Left renal pelvis (tissue), 4 donors: ENCODE measurements around the gene IPO13. TPM values are rescaled to one million over a fixed set of nuclear protein-coding genes. Genes with fewer than 3 reads are reported as not detected.

Experiments used
- DNase-seq, 4 donors: peaks; one replicate each; pipeline ENCODE4 v3.0.0-alpha.2; 2013; ENCODE audit warnings: low read depth in 4 of 4, low spot score in 3 of 4
- polyA plus RNA-seq, 4 donors: library from polyadenylated mRNA; unstranded; fragments of 120-200 nt; gene quantifications; one replicate each; pipeline ENCODE4 v1.2.1, GENCODE V29; 2013; ENCODE audit not compliant: insufficient read length in 4 of 4

Gene IPO13
- polyA plus RNA-seq, 4 donors, result 23.4 to 46.2 (median 36.1) TPM

DNA sequence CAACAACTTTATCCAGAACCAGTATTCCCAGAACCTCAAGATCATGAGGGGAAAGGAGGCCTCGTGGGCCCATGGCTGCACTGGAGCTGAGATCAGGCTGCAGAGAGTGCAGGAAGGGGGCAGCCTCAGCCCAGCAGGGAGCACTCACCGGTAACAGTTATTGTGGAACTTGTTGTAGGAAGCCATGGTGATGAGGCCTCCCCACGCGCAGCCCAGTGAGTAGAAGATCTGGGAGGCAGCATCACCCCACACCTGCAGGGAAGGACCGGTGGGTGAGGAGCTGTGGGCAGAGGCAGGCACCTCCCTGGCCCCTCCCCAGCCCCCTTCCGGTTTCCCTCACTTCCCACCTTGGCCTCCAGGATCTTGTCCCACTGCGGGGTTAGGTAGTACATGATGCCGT is 55.4 kb downstream of the IPO13 start:
- no peak for DNase-seq

DNA sequence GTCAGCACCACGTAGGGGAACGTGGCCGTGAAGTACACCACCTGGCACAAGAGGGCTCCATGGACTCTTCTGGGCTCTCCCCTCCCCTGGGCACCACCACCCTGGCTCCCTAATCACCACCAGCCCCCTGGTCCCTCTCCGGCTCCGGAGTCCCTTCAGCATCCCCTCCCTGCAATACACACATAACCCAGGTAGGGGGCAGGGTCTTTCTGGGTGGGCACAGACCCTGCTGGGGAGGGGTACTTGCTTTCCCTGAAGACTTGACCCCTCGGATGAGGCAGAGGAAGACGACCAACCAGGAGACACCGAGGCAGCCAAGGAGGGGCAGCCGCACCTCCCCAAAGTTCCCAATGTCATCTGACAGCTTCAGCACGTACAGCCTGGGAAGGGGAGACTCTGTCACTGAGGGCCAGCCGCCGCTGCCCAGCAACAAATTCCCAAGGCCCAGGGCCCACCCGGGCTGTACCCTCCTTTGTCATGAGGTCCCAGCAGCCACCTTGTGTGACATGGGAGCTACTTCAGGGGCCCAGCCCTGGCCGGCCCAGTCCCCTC is 55.9 kb downstream of the IPO13 start:
- DNase-seq, result no peak

DNA sequence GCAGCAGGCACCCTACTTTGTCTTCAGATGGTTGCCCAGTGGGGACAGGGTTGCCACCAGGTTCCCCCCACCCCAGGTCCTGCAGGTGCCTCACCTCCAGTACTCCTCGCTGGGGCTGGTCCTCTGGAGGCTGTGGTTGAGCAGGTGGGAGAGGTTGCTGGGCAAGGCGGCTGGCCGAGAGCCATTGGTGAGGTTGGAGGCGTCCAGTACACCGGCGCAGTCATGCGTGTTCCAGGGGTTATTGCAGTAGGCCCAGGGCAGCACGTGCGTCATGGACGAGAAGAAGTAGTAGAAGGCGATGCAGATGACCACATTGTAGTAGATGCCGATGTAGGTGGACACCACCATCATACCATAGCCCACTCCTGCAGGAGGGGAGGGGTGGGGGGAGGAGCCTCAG is 61.5 kb downstream of the IPO13 start:
- DNase-seq, result no peak

DNA sequence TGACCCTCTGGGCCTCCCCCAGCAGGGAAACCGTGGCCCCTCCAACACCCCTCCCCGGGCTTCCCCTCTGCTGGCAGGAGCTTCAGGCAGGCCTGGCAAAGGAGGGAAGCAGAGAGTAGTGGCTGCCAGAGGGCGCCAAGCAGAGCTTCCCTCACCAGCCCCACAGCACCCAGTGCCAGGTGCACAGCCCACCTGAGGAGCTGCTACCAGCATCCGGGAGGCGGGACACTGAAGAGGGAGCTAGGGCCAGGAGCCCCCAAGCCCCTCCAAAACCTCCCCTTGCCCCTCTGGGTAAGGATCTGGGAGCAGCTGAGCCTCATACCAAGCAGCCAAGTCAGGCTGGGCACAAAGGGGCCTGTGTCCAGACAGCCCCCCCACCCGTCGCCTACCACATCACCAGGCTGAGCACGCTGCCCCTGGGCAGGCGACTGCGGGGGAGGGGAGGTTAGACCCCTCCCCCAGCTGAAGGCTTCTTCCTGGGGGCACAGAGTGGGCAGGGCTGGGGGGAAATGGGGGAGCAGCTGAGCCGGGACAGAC is 64.3 kb downstream of the IPO13 start:
- no peak for DNase-seq

DNA sequence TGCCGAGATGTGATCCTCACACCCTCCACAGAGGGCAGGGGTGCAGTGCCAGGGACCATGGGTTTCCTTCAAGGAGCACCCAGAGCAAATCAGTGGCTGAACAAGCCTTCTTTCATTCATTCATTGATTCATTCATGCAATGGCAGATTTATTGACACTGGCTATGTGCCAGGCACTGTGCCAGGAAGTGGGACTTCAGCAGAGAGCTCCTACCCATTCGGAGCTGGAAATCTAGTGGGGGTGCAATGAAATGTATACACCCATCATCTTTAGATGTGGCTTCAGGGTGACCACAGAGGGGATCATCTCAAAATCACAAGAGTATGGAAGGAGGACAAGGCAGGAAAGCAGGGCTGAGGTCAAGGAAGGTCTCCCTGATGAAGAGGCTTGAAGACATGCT is 65.7 kb downstream of the IPO13 start:
- no peak for DNase-seq

DNA sequence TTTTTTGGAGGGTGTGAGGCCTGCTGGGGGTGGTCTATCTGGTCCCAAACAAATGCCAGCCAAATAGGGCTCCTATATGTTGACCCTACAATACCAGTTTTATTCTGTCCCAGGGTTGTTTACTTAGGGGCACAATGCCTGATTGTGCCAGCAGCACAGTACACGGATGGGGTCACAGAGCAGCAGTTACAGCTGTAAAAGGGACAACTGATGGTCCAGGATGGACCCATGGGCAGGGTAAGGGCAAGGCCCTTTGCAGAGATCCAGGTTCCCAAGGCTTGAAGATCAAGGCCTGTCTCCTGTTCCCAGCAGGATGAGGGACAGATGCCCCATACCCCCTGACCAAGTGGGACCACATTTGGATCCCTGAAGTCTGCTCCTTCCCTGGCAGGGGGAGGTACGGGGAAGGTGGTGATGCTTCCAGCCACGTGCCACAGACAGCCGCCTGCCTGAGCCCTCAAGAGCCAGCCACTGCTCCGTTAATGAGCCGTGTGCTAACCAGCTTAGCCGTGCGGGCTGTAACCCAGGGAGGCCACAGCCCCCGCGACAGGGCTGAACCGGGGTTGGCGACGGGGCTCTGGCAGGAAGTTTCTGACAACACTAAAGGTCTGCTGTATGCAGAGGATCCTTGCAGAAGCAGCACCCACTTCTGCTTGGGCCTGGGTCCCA is 66.3 kb downstream of the IPO13 start:
- DNase-seq, result no peak

DNA sequence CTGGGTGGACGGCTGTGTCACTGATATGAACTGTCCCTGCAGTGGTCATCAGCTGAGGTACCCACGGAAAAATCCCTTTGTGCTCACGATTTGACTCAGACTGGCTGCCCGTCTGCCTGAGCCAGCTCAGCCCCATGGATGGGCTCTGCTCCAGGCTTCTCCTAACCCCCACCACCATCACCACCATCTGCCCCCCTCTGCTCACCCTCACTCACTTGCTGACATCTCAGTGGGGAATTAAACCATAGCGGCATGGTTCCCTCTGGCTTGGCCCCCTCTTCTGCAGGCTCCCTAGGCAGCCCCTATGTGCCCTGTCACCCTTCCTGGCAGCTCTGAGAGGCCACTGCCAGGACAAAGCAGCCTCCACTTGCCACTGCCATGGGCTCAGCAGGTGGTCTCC is 67.2 kb downstream of the IPO13 start:
- DNase-seq, result no peak

DNA sequence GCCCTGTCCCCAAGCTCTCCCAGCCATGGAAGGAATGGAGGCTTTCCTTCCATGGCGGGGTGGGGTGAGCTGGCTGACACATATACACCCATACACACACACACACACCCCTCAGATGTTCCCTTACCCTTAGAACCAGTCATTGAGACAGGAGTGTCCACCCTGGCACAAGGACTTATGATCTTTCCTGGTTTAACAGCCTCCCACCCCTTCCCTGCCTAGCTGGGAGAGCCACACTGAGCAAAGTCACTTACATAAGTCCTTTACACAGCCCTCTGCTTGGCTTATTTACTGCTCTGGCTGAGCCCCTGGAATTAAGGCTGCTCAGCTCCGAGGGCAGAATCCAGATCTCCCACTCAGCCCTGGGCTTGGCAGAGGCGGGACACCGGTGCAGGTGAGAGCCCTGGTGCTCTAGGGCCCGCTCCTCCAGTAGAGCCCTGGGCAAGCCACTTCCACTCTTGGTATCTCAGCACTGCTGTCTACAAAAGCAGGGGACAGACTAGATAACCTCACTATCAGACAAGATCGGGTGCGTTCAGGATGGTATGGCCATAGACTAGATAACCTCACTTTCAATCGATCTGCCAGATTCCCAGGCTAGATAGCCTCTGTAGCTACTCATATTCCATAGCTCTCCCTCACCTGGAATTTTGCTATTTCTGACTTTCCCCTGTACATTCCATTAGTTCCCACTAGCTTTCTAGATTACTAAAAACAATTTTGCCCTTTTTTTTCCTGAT is 67.8 kb downstream of the IPO13 start:
- DNase-seq, result no peak

DNA sequence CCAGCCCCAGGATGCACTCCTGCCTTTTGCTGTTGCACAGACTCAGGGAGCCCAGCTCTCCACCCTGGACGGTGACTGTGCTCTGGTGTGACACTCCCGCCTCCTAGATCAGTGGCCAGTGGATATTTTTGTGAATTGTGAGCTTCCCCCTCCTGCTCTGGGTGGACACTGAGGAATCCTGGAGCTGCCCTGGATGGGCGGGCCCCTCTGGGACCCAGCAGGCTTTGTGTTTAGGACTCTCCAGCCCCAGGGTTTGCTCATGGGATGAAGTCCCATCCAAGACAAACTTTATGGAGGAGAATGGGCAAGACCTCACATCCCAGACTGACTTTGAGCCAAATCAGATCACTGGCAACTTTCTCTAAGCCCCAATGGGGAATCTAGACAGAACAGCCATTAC is 68.5 kb downstream of the IPO13 start:
- no peak for DNase-seq

DNA sequence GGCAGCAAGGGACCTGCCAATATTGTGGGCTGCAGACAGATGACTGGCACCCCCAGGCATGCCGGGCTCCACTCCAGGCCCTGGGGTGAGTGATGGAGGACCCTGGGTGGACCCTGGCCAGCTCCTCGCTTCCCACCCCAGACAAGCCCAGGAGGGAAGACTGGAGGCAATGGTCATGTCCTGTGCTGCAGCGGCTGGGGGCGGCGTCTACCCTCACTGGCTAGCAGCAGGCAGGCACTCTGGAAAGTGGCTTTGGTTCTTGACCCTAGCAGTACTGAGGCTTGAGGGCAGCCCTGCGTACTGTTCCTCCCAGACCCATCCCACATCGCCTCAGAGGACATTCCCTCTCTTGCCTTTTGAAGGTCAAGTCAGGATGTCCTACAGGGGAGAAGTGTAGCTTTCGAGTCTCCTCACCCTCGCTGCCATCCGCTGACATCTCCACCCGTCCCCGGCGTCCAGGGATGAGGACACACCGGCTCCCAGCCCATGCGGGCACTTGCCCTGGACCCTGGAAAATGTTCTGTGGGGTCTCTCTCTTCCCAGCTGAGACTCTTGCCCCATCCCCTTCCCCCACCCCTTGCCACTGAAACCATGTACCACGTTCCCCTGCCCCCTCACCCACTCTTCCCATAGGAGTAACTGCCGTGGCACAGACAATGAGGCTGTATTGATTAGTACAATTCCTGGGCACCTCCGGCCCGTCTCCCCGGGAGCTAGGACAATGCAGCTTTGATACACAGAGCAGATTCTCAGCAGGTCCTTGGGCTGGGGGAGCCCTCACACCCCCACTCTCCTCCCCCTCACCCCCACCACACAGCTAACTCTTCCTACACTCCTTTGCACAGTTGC is 69.5 kb downstream of the IPO13 start:
- no peak for DNase-seq

DNA sequence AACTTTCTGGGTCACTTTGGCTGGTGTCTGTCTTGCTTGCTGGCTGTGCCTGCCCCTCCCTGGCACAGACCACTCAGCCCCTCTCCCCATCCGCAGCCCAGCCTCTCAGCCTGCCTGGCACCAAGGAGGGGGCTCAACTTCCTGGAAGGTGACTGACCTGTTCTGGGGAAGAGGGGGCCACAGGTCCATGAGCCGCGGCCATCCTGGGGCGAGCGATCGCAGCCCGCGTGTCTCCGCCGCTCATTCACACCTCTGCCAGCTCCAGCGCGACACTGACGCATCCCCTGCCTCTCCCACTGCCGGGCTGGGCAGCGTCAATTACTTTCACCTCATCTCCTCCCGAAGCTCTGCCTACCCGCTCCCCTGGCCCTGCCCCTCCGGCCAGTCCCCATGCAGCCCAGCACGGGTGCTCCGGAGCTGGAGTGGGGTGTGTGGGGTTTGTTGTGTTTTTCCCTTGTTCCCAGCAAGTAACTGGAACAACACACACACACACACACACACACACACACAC is 70.2 kb downstream of the IPO13 start:
- DNase-seq, result no peak

Other genes starting within 250 kb of the IPO13 start
- gene ST3GAL3, start 239.4 kb upstream of the IPO13 start, polyA plus RNA-seq, result 10 to 100 TPM; 19.8 to 28.7 (median 23.0) TPM
- gene ARTN, start 13.1 kb upstream of the IPO13 start, polyA plus RNA-seq, result 1 to 10 TPM; 1.1 to 2.8 (median 2.0) TPM
- gene DPH2, start 23.1 kb downstream of the IPO13 start, polyA plus RNA-seq, result 10 to 100 TPM; 15.6 to 23.5 (median 20.5) TPM
- 100 to 1,000 TPM in 3 of 4 donors, 10 to 100 TPM in 1; 69.3 to 158 (median 130) TPM for gene ATP6V0B, start 28.0 kb downstream of the IPO13 start, polyA plus RNA-seq
- 10 to 100 TPM; 36.3 to 55.4 (median 41.8) TPM for gene B4GALT2, start 32.3 kb downstream of the IPO13 start, polyA plus RNA-seq
- gene CCDC24, start 44.6 kb downstream of the IPO13 start, polyA plus RNA-seq, result 10 to 100 TPM in 3 of 4 donors, 1 to 10 TPM in 1; 3.2 to 29.8 (median 16.4) TPM
- gene SLC6A9, start 84.5 kb downstream of the IPO13 start, polyA plus RNA-seq, result 1 to 10 TPM; 5.6 to 8.9 (median 7.7) TPM
- gene KLF17, start 171.9 kb downstream of the IPO13 start, polyA plus RNA-seq, result under 1 TPM in 2 of 4 donors, not detected in 2; 0.16 to 0.93 TPM
- gene KLF18, start 194.7 kb downstream of the IPO13 start, polyA plus RNA-seq, result not detected